OCI-M2 (cell line): Measurements from ENCODE around the gene TIAM1.

Experiments
- DNase-seq: peaks from one replicate; lab custom pipeline; 2025; ENCODE audit not compliant: unreplicated experiment; lab: John Stamatoyannopoulos, UW

The TIAM1 gene

GRCh38 chr21:31099122-31099521 lies 244.9 kb downstream of the TIAM1 start:
- DNase-seq, result no peak

GRCh38 chr21:31098576-31099005 lies 245.5 kb downstream of the TIAM1 start:
- DNase-seq, result no peak

GRCh38 chr21:31092832-31093625 lies 251.0 kb downstream of the TIAM1 start:
- DNase-seq, result no peak

- no peak for DNase-seq
Observed at GRCh38 chr21:31090376-31090775, 253.7 kb downstream of the TIAM1 start.

- DNase-seq, result no peak
Observed at GRCh38 chr21:31088474-31088751, 255.6 kb downstream of the TIAM1 start.

- DNase-seq, result no peak
Observed at GRCh38 chr21:31087639-31088473, 256.2 kb downstream of the TIAM1 start.

GRCh38 chr21:31084689-31085088 lies 259.4 kb downstream of the TIAM1 start:
- DNase-seq, result no peak

GRCh38 chr21:31078796-31079195 lies 265.3 kb downstream of the TIAM1 start:
- DNase-seq, result no peak

- DNase-seq, result no peak
Observed at GRCh38 chr21:31078216-31078615, 265.8 kb downstream of the TIAM1 start.

- no peak for DNase-seq
Observed at GRCh38 chr21:31075848-31076247, 268.2 kb downstream of the TIAM1 start.

- no peak for DNase-seq
Observed at GRCh38 chr21:31072533-31072932, 271.5 kb downstream of the TIAM1 start.
